ENCODE results near the gene DUS4L. TPM values are rescaled to one million over a fixed set of nuclear protein-coding genes. Genes with fewer than 3 reads are reported as not detected.
"Not testable (repeated sequence)": the region's sequence is repeated elsewhere in the genome, so short reads cannot be mapped to it uniquely, and the experiment has no call there.

DUS4L gene
- total RNA-seq, 4 donors from 2014 or later, result 6.6 to 14.5 (median 9.4) TPM

- H3K4me3 ChIP-seq (ENCODE audit: low read depth, poor library complexity, severe bottlenecking), result no peak overlapping the region
- DNase-seq (ENCODE audit: low spot score in 2 of 2), result no peak
- TF ChIP-seq POLR2A (IDR thresholded peaks at IDR 0.05) (no peak), CTCF (IDR thresholded peaks at IDR 0.05) (no peak)
- intact Hi-C loops (cut with DNase I; ENCODE audit: low total_unique reads), result no loop called here
Observed at GRCh38 chr7:107534139-107534538, 29.6 kb upstream of the DUS4L start.

GRCh38 chr7:107537228-107537627, 26.5 kb upstream of the DUS4L start:
- DNase-seq (ENCODE audit: low spot score in 2 of 2); H3K4me3 ChIP-seq (ENCODE audit: low read depth, poor library complexity, severe bottlenecking); intact Hi-C loops (cut with DNase I; ENCODE audit: low total_unique reads): not testable (repeated sequence)
- WGBS, 2 donors, result 91 to 93% methylated on average over 4 of the region's 4 CpGs

GRCh38 chr7:107538001-107538400, 25.8 kb upstream of the DUS4L start:
- intact Hi-C loops (cut with DNase I; ENCODE audit: low total_unique reads), result no loop called here
- no peak for DNase-seq (ENCODE audit: low spot score in 2 of 2)
- H3K4me3 ChIP-seq (ENCODE audit: low read depth, poor library complexity, severe bottlenecking), result no peak overlapping the region
- WGBS, 2 donors, result 49 to 55% methylated on average over 2 of the region's 2 CpGs
- no peak for TF ChIP-seq CTCF (IDR thresholded peaks at IDR 0.05)
- TF ChIP-seq POLR2A (IDR thresholded peaks at IDR 0.05), result no peak

GRCh38 chr7:107543338-107543993, 20.3 kb upstream of the DUS4L start:
- WGBS, 2 donors, result 74 to 82% methylated on average over 3 to 5 of the region's 5 CpGs
- no peak for DNase-seq (ENCODE audit: low spot score in 2 of 2)
- TF ChIP-seq POLR2A (IDR thresholded peaks at IDR 0.05) (no peak), CTCF (IDR thresholded peaks at IDR 0.05) (no peak)
- intact Hi-C loops (cut with DNase I; ENCODE audit: low total_unique reads), result no loop called here
- no peak overlapping the region for H3K4me3 ChIP-seq (ENCODE audit: low read depth, poor library complexity, severe bottlenecking)

GRCh38 chr7:107544848-107545591, 18.8 kb upstream of the DUS4L start:
- no peak for TF ChIP-seq POLR2A (IDR thresholded peaks at IDR 0.05)
- TF ChIP-seq CTCF (IDR thresholded peaks at IDR 0.05), result no peak
- no peak for DNase-seq (ENCODE audit: low spot score in 2 of 2)
- intact Hi-C loops (cut with DNase I; ENCODE audit: low total_unique reads), result no loop called here
- no peak overlapping the region for H3K4me3 ChIP-seq (ENCODE audit: low read depth, poor library complexity, severe bottlenecking)
- 94 to 99% methylated on average over 4 of the region's 4 CpGs for WGBS, 2 donors

GRCh38 chr7:107551936-107552335, 11.8 kb upstream of the DUS4L start:
- 100% methylated on average over 1 of the region's 1 CpG for WGBS, 2 donors
- TF ChIP-seq CTCF (IDR thresholded peaks at IDR 0.05), result no peak
- TF ChIP-seq POLR2A (IDR thresholded peaks at IDR 0.05), result no peak
- intact Hi-C loops (cut with DNase I; ENCODE audit: low total_unique reads), result no loop called here

More at GRCh38 chr7:107551936-107552335, 11.8 kb upstream of the DUS4L start:
- H3K4me3 ChIP-seq (ENCODE audit: low read depth, poor library complexity, severe bottlenecking), result no peak overlapping the region
- no peak for DNase-seq (ENCODE audit: low spot score in 2 of 2)

All from lower leg skin (tissue), 4 donors.